Mesendoderm (in vitro differentiated cells): ENCODE data around the gene SPEF2.

ENCODE experiments used
- DNase-seq: peaks from one replicate; pipeline ENCODE4 v3.0.0; 2013
- H2AK5ac ChIP-seq: 2 replicates; pipeline ENCODE4 v1.6.1; 2013; ENCODE audit warnings: low read length, inconsistent platforms
- H2BK120ac ChIP-seq: 2 replicates; pipeline ENCODE4 v1.6.1; 2013; ENCODE audit warnings: low read depth, mild to moderate bottlenecking, low read length, moderate library complexity, mixed read lengths
- H2BK15ac ChIP-seq: replicated peaks from 2 replicates; pipeline ENCODE4 v1.6.1; 2013; ENCODE audit warnings: low read depth, mild to moderate bottlenecking, moderate library complexity
- H2BK5ac ChIP-seq: 2 replicates; pipeline ENCODE4 v1.6.1; 2013; ENCODE audit warnings: low read length, inconsistent platforms
- H3K18ac ChIP-seq: 2 replicates; pipeline ENCODE4 v1.6.1; 2013; ENCODE audit warnings: mild to moderate bottlenecking, low read length, mixed read lengths
- H3K23ac ChIP-seq: one replicate; pipeline ENCODE4 v1.6.1; 2013; ENCODE audit warnings: low read length
- H3K27ac ChIP-seq: 2 replicates; pipeline ENCODE4 v1.5.1; 2013; ENCODE audit warnings: low read depth, mild to moderate bottlenecking, inconsistent platforms, low read length, moderate library complexity
- H3K27me3 ChIP-seq: 2 replicates; pipeline ENCODE4 v1.6.1; 2013; ENCODE audit warnings: low read length, control low read depth, mild to moderate bottlenecking, inconsistent platforms; ENCODE audit not compliant: insufficient read depth, poor library complexity
- H3K36me3 ChIP-seq: 2 replicates; pipeline ENCODE4 v1.6.1; 2013; ENCODE audit warnings: low read length, inconsistent platforms; ENCODE audit not compliant: control insufficient read depth, insufficient read depth
- H3K4ac ChIP-seq: one replicate; pipeline ENCODE4 v1.6.1; 2013; ENCODE audit warnings: low read depth, mild to moderate bottlenecking, low read length, moderate library complexity
- H3K4me1 ChIP-seq: 2 replicates; pipeline ENCODE4 v1.6.1; 2013; ENCODE audit warnings: low read depth, low read length, inconsistent platforms; ENCODE audit not compliant: control insufficient read depth
- H3K4me2 ChIP-seq: 2 replicates; pipeline ENCODE4 v1.6.1; 2013; ENCODE audit warnings: low read length
- H3K4me3 ChIP-seq: 2 replicates; pipeline ENCODE4 v1.5.1; 2013; ENCODE audit warnings: mild to moderate bottlenecking, low read length
- H3K56ac ChIP-seq: one replicate; pipeline ENCODE4 v1.6.1; 2013; ENCODE audit warnings: low read length
- H3K79me1 ChIP-seq: 2 replicates; pipeline ENCODE4 v1.6.1; 2013; ENCODE audit warnings: low read length, inconsistent platforms
- H3K79me2 ChIP-seq: 2 replicates; pipeline ENCODE4 v1.6.1; 2013; ENCODE audit warnings: mild to moderate bottlenecking, low read length; ENCODE audit not compliant: control insufficient read depth, insufficient read depth
- H3K9ac ChIP-seq: 2 replicates; pipeline ENCODE4 v1.6.1; 2013; ENCODE audit warnings: low read length, inconsistent platforms
- H4K5ac ChIP-seq: one replicate; pipeline ENCODE4 v1.6.1; 2013; ENCODE audit warnings: low read length
- H4K8ac ChIP-seq: one replicate; pipeline ENCODE4 v1.6.1; 2013; ENCODE audit warnings: low read depth, mild to moderate bottlenecking, control low read depth, low read length, moderate library complexity
- WGBS: extraction: QIAGEN DNeasy Blood & Tissue Kit; methylation state at CpG from one replicate; pipeline ENCODE4 v1.1.7; 2013; ENCODE audit warnings: low lambda C conversion rate, missing lambda C conversion rate; ENCODE audit not compliant: insufficient coverage; ENCODE audit errors: extremely low coverage; 5-methylcytosine and 5-hydroxymethylcytosine counted together

The SPEF2 gene

DNA sequence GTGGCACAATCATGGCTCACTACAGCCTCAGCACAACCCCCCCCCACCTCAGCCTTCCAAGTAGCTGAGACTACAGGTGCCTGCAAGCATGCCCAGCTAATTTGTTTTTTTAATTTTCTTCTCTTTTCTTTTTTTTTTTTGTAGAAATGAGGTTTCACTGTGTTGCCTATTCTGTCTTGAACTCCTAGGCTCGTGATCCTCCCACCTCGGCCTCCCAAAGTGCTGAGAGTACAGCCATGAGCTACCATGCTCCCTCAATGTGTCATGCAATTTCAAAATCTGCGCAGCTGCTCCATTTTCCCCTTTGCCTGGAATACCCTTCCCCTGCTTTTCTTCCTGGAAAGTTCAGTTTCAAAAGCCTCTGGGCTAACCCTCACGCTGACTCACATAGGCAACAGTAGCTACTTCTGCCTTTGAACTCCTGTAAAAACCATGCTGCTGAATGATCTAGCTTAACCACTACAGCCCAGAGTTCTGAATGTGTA, 168.0 kb downstream of the SPEF2 start:
- no peak for DNase-seq
- H4K8ac ChIP-seq = no peak overlapping the region
- no peaks in the 10 kb centered on the region for H3K36me3 ChIP-seq
- H3K56ac ChIP-seq = no peak overlapping the region
- H2BK5ac ChIP-seq = no peak overlapping the region
- no peaks in the 10 kb centered on the region for H3K79me2 ChIP-seq
- WGBS = no CpG with 5 or more reads among the region's 4 CpGs
- no peak overlapping the region for H3K18ac ChIP-seq
- H3K4ac ChIP-seq = no peak overlapping the region
- H3K9ac ChIP-seq = no peak overlapping the region
- no peak overlapping the region for H3K27ac ChIP-seq
- H4K5ac ChIP-seq = no peak overlapping the region
- no peak overlapping the region for H2BK15ac ChIP-seq
- H3K79me1 ChIP-seq = no peaks in the 10 kb centered on the region
- no peak overlapping the region for H3K23ac ChIP-seq
- no peaks in the 10 kb centered on the region for H3K27me3 ChIP-seq
- H2AK5ac ChIP-seq = no peak overlapping the region
- H3K4me1 ChIP-seq = no peaks in the 10 kb centered on the region
- H2BK120ac ChIP-seq = no peak overlapping the region
- no peak overlapping the region for H3K4me2 ChIP-seq
- no peak overlapping the region for H3K4me3 ChIP-seq

- H2AK5ac ChIP-seq = no peak overlapping the region
- DNase-seq = no peak
- H3K4me1 ChIP-seq = no peaks in the 10 kb centered on the region
- H3K27me3 ChIP-seq = no peaks in the 10 kb centered on the region
- H4K5ac ChIP-seq = no peak overlapping the region
- H2BK120ac ChIP-seq = no peak overlapping the region
- no peaks in the 10 kb centered on the region for H3K36me3 ChIP-seq
- H3K56ac ChIP-seq = no peak overlapping the region
- H3K4me2 ChIP-seq = no peak overlapping the region
- H3K9ac ChIP-seq = no peak overlapping the region
- no peak overlapping the region for H3K4ac ChIP-seq
- no peak overlapping the region for H3K23ac ChIP-seq
- no peak overlapping the region for H3K18ac ChIP-seq
- H3K4me3 ChIP-seq = no peak overlapping the region
- H4K8ac ChIP-seq = no peak overlapping the region
- no peaks in the 10 kb centered on the region for H3K79me2 ChIP-seq
- no peak overlapping the region for H2BK15ac ChIP-seq
- H2BK5ac ChIP-seq = no peak overlapping the region
- WGBS = no CpG with 5 or more reads among the region's 4 CpGs
- no peaks in the 10 kb centered on the region for H3K79me1 ChIP-seq
- no peak overlapping the region for H3K27ac ChIP-seq
These were observed 171.1 kb downstream of the SPEF2 start for GRCh38 chr5:35788724-35789123.

DNA sequence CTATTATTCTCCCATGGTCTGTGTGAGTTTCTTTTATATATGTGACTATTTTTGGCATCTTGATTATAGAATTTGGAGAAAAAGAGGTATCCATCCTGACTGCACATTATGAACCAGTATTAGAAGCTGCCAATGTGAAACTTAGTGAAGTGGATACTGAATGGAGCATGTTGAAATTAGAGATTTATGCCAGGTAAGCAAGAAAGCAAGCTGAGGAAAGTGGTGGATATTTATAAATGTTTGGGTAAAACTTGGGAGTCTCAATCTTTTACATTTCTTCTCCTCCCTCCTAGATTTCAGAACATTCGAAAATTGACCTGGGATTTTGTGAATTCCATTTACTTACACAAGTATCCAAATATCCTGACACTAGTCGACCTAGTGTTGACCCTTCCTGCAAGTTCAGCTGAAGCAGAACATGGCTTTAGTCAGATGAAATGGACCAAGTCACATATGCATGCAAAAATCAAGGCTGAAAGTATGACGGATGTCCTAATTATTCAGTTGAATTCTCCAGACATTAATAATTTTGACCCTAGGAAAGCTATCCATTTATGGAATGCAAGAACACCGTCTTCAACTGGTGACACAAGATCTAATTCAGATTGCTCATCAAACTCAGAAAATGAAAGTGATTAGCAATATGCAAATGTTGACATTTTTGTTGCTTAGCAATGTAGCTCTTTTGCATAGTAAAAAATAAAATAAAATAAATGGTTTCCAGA, 172.2 kb downstream of the SPEF2 start:
- Histone ChIP-seq H2BK120ac (no peak overlapping the region), H3K79me2 (no peaks in the 10 kb centered on the region), H3K27me3 (no peaks in the 10 kb centered on the region), H4K5ac (no peak overlapping the region), H3K79me1 (no peaks in the 10 kb centered on the region), H2BK15ac (no peak overlapping the region), H3K56ac (no peak overlapping the region), H3K18ac (no peak overlapping the region), H3K4me1 (no peaks in the 10 kb centered on the region), H3K9ac (no peak overlapping the region), H2AK5ac (no peak overlapping the region), H3K4me2 (no peak overlapping the region), H2BK5ac (no peak overlapping the region), H3K23ac (no peak overlapping the region), H3K4ac (no peak overlapping the region), H3K36me3 (no peaks in the 10 kb centered on the region), H4K8ac (no peak overlapping the region), H3K27ac (no peak overlapping the region), H3K4me3 (no peak overlapping the region)
- no CpG with 5 or more reads among the region's 4 CpGs for WGBS
- no peak for DNase-seq

- Histone ChIP-seq H3K4me1 (no peaks in the 10 kb centered on the region), H3K23ac (no peak overlapping the region), H3K79me1 (no peaks in the 10 kb centered on the region), H3K9ac (no peak overlapping the region), H2BK5ac (no peak overlapping the region), H2BK120ac (no peak overlapping the region), H3K18ac (no peak overlapping the region), H3K27ac (no peak overlapping the region), H2AK5ac (no peak overlapping the region), H2BK15ac (no peak overlapping the region), H3K79me2 (no peaks in the 10 kb centered on the region), H4K8ac (no peak overlapping the region), H3K4ac (no peak overlapping the region), H3K36me3 (no peaks in the 10 kb centered on the region), H3K27me3 (no peaks in the 10 kb centered on the region), H3K56ac (no peak overlapping the region), H4K5ac (no peak overlapping the region), H3K4me2 (no peak overlapping the region), H3K4me3 (no peak overlapping the region)
- no peak for DNase-seq
- no CpG with 5 or more reads among the region's 1 CpG for WGBS
These were observed 172.8 kb downstream of the SPEF2 start for GRCh38 chr5:35790457-35790822.

DNA sequence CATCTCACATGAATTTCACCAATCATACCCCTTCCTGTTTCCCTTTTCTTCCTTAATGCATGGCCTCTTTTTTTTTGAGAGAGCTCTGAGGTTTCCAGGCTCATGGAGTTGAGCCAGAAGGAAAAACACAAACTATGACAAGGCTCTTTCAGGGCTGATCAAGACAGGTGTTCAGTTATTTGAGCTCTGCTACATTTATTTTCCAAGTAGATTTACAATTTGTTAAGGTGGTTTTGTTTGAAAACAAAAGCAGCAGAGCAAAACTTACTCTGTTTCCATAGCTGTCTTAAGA, 176.6 kb downstream of the SPEF2 start:
- Histone ChIP-seq H3K18ac (no peak overlapping the region), H4K5ac (no peak overlapping the region)
- DNase-seq = no peak

GRCh38 chr5:35794684-35795375, 177.2 kb downstream of the SPEF2 start:
- H2BK120ac ChIP-seq = no peak overlapping the region
- H4K8ac ChIP-seq = no peak overlapping the region
- H3K56ac ChIP-seq = no peak overlapping the region
- no peaks in the 10 kb centered on the region for H3K4me1 ChIP-seq
- H3K79me2 ChIP-seq = no peaks in the 10 kb centered on the region
- no peak overlapping the region for H3K27ac ChIP-seq
- no peaks in the 10 kb centered on the region for H3K27me3 ChIP-seq
- no peak overlapping the region for H3K23ac ChIP-seq
- no peak overlapping the region for H4K5ac ChIP-seq
- no peak for DNase-seq
- H3K4me2 ChIP-seq = no peak overlapping the region
- H2BK5ac ChIP-seq = no peak overlapping the region
- H3K4ac ChIP-seq = no peak overlapping the region
- no peak overlapping the region for H2BK15ac ChIP-seq
- no peaks in the 10 kb centered on the region for H3K79me1 ChIP-seq
- no CpG with 5 or more reads among the region's 8 CpGs for WGBS
- no peak overlapping the region for H3K9ac ChIP-seq
- H3K36me3 ChIP-seq = no peaks in the 10 kb centered on the region
- H2AK5ac ChIP-seq = no peak overlapping the region
- no peak overlapping the region for H3K4me3 ChIP-seq
- H3K18ac ChIP-seq = peak overlapping the region; percentile 39

More for the DNA sequence above, 176.6 kb downstream of the SPEF2 start:
- H4K8ac ChIP-seq = no peak overlapping the region
- no peak overlapping the region for H2BK5ac ChIP-seq
- no peak overlapping the region for H3K23ac ChIP-seq
- no peaks in the 10 kb centered on the region for H3K79me1 ChIP-seq
- H3K4me1 ChIP-seq = no peaks in the 10 kb centered on the region
- no peak overlapping the region for H2AK5ac ChIP-seq
- no peak overlapping the region for H3K56ac ChIP-seq
- no peak overlapping the region for H3K4me3 ChIP-seq
- H3K79me2 ChIP-seq = no peaks in the 10 kb centered on the region
- no peak overlapping the region for H2BK15ac ChIP-seq
- no peaks in the 10 kb centered on the region for H3K27me3 ChIP-seq
- no peak overlapping the region for H3K27ac ChIP-seq
- H3K4me2 ChIP-seq = no peak overlapping the region
- no peak overlapping the region for H3K4ac ChIP-seq
- H3K9ac ChIP-seq = no peak overlapping the region
- no peak overlapping the region for H2BK120ac ChIP-seq
- H3K36me3 ChIP-seq = no peaks in the 10 kb centered on the region
